ENCODE data around the gene FMN1. TPM values are rescaled to one million over a fixed set of nuclear protein-coding genes. Genes with fewer than 3 reads are reported as not detected.
A peak's percentile ranks its signal among the peaks of the same experiment; 100 is the strongest.

Gene FMN1
- total RNA-seq, 4 donors from 2014 or later, result 4.3 to 10.1 (median 8.8) TPM

- TF ChIP-seq, protein P1, sequence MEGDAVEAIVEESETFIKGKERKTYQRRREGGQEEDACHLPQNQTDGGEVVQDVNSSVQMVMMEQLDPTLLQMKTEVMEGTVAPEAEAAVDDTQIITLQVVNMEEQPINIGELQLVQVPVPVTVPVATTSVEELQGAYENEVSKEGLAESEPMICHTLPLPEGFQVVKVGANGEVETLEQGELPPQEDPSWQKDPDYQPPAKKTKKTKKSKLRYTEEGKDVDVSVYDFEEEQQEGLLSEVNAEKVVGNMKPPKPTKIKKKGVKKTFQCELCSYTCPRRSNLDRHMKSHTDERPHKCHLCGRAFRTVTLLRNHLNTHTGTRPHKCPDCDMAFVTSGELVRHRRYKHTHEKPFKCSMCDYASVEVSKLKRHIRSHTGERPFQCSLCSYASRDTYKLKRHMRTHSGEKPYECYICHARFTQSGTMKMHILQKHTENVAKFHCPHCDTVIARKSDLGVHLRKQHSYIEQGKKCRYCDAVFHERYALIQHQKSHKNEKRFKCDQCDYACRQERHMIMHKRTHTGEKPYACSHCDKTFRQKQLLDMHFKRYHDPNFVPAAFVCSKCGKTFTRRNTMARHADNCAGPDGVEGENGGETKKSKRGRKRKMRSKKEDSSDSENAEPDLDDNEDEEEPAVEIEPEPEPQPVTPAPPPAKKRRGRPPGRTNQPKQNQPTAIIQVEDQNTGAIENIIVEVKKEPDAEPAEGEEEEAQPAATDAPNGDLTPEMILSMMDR (IDR thresholded peaks at IDR 0.05), result no peak
- TF ChIP-seq POLR2A (IDR thresholded peaks at IDR 0.05), result no peak
- Histone ChIP-seq H3K27me3 (no peaks in the 10 kb centered on the region), H3K4me3 (no peak overlapping the region), H3K36me3 (no peaks in the 10 kb centered on the region), H3K27ac (no peak overlapping the region), H3K4me1 (peaks cover 0 to 12% (median 5%) of the 10 kb centered on the region in 3 donors), H3K9me3 (no peaks in the 10 kb centered on the region)
- DNase-seq, result no peak
- WGBS, 2 donors, result 77 to 83% methylated on average over 3 of the region's 3 CpGs
- intact Hi-C loops (cut with DNase I), result no loop called here
Measured at GRCh38 chr15:32910839-32911238, 283.7 kb downstream of the FMN1 start.

DNA sequence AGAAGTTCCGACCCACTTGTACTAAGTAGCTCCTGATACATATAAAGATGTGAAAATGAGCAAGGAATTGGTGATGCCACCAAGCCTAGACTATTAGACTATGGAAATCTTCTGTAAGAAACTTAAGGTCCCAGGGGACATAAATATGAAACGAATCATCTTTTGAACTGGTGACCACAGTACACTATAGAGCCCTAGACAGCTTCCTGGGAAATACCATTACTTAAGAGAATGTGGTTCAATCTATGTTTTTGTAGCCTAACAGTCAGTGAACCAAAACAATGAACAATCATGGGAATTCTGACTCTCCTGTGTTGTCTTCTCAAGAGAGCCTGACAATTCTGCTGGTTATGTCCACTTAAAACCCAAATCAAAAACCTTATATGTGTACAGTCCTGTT, 285.1 kb downstream of the FMN1 start:
- DNase-seq, result no peak
- TF ChIP-seq, protein P1 (IDR thresholded peaks at IDR 0.05), result no peak
- no peak for TF ChIP-seq POLR2A (IDR thresholded peaks at IDR 0.05)

GRCh38 chr15:32908872-32909271, 285.6 kb downstream of the FMN1 start:
- Histone ChIP-seq H3K4me1 (peaks cover 0 to 12% (median 5%) of the 10 kb centered on the region in 3 donors), H3K27me3 (no peaks in the 10 kb centered on the region), H3K36me3 (no peaks in the 10 kb centered on the region), H3K27ac (peak overlapping the region in 2 of 4 donors; percentile 22 to 77), H3K4me3 (no peak overlapping the region), H3K9me3 (no peaks in the 10 kb centered on the region)
- 77 to 81% methylated on average over 4 of the region's 4 CpGs for WGBS, 2 donors
- DNase-seq, result no peak
- TF ChIP-seq, protein P1 (IDR thresholded peaks at IDR 0.05), result no peak
- no peak for TF ChIP-seq POLR2A (IDR thresholded peaks at IDR 0.05)
- intact Hi-C loops (cut with DNase I), result no loop called here

More for the DNA sequence above, 285.1 kb downstream of the FMN1 start:
- no peaks in the 10 kb centered on the region for H3K27me3 ChIP-seq
- no peak overlapping the region for H3K4me3 ChIP-seq
- 82% methylated on average over 2 of the region's 2 CpGs for WGBS, 2 donors
- no peak overlapping the region for H3K27ac ChIP-seq
- intact Hi-C loops (cut with DNase I), result no loop called here
- no peaks in the 10 kb centered on the region for H3K36me3 ChIP-seq
- H3K4me1 ChIP-seq, result peaks cover 0 to 12% (median 5%) of the 10 kb centered on the region in 3 donors
- H3K9me3 ChIP-seq, result no peaks in the 10 kb centered on the region

GRCh38 chr15:32908135-32908801, 286.2 kb downstream of the FMN1 start:
- Histone ChIP-seq H3K27ac (peak overlapping the region in 2 of 4 donors; percentile 22 to 77), H3K27me3 (no peaks in the 10 kb centered on the region), H3K4me1 (peaks cover 0 to 12% (median 5%) of the 10 kb centered on the region in 3 donors), H3K4me3 (no peak overlapping the region), H3K9me3 (no peaks in the 10 kb centered on the region), H3K36me3 (no peaks in the 10 kb centered on the region)
- TF ChIP-seq, protein P1 (IDR thresholded peaks at IDR 0.05), result no peak
- TF ChIP-seq POLR2A (IDR thresholded peaks at IDR 0.05), result no peak
- 52 to 56% methylated on average over 5 of the region's 5 CpGs for WGBS, 2 donors
- intact Hi-C loops (cut with DNase I), result no loop called here
- no peak for DNase-seq

DNA sequence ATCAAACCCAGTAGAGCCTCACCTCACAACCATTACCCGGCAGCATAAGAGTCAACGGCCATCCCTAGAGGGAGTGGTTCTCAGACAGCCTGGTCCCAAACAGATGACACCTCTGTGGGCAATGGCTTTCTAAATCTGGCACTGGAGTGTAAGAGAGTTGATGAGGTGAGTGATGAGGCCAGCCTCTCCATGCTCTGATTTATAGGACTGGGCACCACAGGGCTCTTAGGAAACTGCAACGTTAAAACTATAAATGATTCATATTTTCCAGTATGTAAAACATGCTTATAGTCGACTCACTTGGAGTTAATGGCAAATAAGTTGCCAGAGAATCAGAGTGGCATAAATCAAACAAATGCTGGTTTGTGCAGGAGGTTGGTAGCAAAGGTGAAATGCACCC, 289.0 kb downstream of the FMN1 start:
- TF ChIP-seq POLR2A (IDR thresholded peaks at IDR 0.05), result no peak
- TF ChIP-seq, protein P1 (IDR thresholded peaks at IDR 0.05), result no peak
- H3K4me3 ChIP-seq, result no peak overlapping the region
- H3K36me3 ChIP-seq, result no peaks in the 10 kb centered on the region
- H3K9me3 ChIP-seq, result no peaks in the 10 kb centered on the region
- no peaks in the 10 kb centered on the region for H3K27me3 ChIP-seq
- intact Hi-C loops (cut with DNase I), result no loop called here
- peaks cover 0 to 12% (median 5%) of the 10 kb centered on the region in 3 donors for H3K4me1 ChIP-seq
- H3K27ac ChIP-seq, result no peak overlapping the region
- no peak for DNase-seq
- 79 to 93% methylated on average over 4 of the region's 4 CpGs for WGBS, 2 donors

Measured in esophagus squamous epithelium (tissue), 5 donors.